ENCODE data around the gene SRRM4.

The SRRM4 gene

GRCh38 chr12:119090276-119090675, 108.9 kb downstream of the SRRM4 start:
- no peaks in the 10 kb centered on the region for H3F3A ChIP-seq (ENCODE audit: control insufficient read depth, insufficient read depth)
- no peaks in the 10 kb centered on the region for H4K20me1 ChIP-seq (ENCODE audit: control insufficient read depth, insufficient read depth, low read depth, low read length)
- no peak for TF ChIP-seq EZH2phosphoT487 (IDR thresholded peaks at IDR 0.05; ENCODE audit: borderline replicate concordance, low read length)
- TF ChIP-seq CTCF (IDR thresholded peaks at IDR 0.05; ENCODE audit: low read depth, low read length, poor library complexity, severe bottlenecking): no peak
- H3K27ac ChIP-seq (ENCODE audit: low read depth, low read length): no peak overlapping the region
- no peaks in the 10 kb centered on the region for H3K79me2 ChIP-seq (ENCODE audit: control insufficient read depth, low read length)
- no peaks in the 10 kb centered on the region for H3K4me1 ChIP-seq (ENCODE audit: control insufficient read depth, low read length)
- H3K4me3 ChIP-seq (ENCODE audit: low read length): no peak overlapping the region
- H3K27me3 ChIP-seq (ENCODE audit: control insufficient read depth, low read length): no peaks in the 10 kb centered on the region
- H3K9me2 ChIP-seq (replicated peaks; ENCODE audit: control insufficient read depth, low read length): no peaks in the 10 kb centered on the region
- no peaks in the 10 kb centered on the region for H3K36me3 ChIP-seq (ENCODE audit: control insufficient read depth, low read length)
- H3K4me2 ChIP-seq (ENCODE audit: low read length): no peak overlapping the region
- no peaks in the 10 kb centered on the region for H3K9me3 ChIP-seq (ENCODE audit: control insufficient read depth, insufficient read depth, low read length)

GRCh38 chr12:119090865-119091264, 109.5 kb downstream of the SRRM4 start:
- Histone ChIP-seq H3K9me3 (ENCODE audit: control insufficient read depth, insufficient read depth, low read length) (no peaks in the 10 kb centered on the region), H3K4me3 (ENCODE audit: low read length) (no peak overlapping the region), H3K27ac (ENCODE audit: low read depth, low read length) (no peak overlapping the region), H3K36me3 (ENCODE audit: control insufficient read depth, low read length) (no peaks in the 10 kb centered on the region), H3K27me3 (ENCODE audit: control insufficient read depth, low read length) (no peaks in the 10 kb centered on the region), H3K79me2 (ENCODE audit: control insufficient read depth, low read length) (no peaks in the 10 kb centered on the region), H3F3A (ENCODE audit: control insufficient read depth, insufficient read depth) (no peaks in the 10 kb centered on the region), H3K4me1 (ENCODE audit: control insufficient read depth, low read length) (no peaks in the 10 kb centered on the region), H4K20me1 (ENCODE audit: control insufficient read depth, insufficient read depth, low read depth, low read length) (no peaks in the 10 kb centered on the region), H3K4me2 (ENCODE audit: low read length) (no peak overlapping the region), H3K9me2 (replicated peaks; ENCODE audit: control insufficient read depth, low read length) (no peaks in the 10 kb centered on the region)
- TF ChIP-seq EZH2phosphoT487 (IDR thresholded peaks at IDR 0.05; ENCODE audit: borderline replicate concordance, low read length) (no peak), CTCF (IDR thresholded peaks at IDR 0.05; ENCODE audit: low read depth, low read length, poor library complexity, severe bottlenecking) (no peak)

- Histone ChIP-seq H3K79me2 (ENCODE audit: control insufficient read depth, low read length) (no peaks in the 10 kb centered on the region), H3K27me3 (ENCODE audit: control insufficient read depth, low read length) (no peaks in the 10 kb centered on the region), H3K36me3 (ENCODE audit: control insufficient read depth, low read length) (no peaks in the 10 kb centered on the region), H4K20me1 (ENCODE audit: control insufficient read depth, insufficient read depth, low read depth, low read length) (no peaks in the 10 kb centered on the region), H3K9me2 (replicated peaks; ENCODE audit: control insufficient read depth, low read length) (no peaks in the 10 kb centered on the region), H3K9me3 (ENCODE audit: control insufficient read depth, insufficient read depth, low read length) (no peaks in the 10 kb centered on the region), H3K4me1 (ENCODE audit: control insufficient read depth, low read length) (no peaks in the 10 kb centered on the region), H3K4me2 (ENCODE audit: low read length) (no peak overlapping the region), H3F3A (ENCODE audit: control insufficient read depth, insufficient read depth) (no peaks in the 10 kb centered on the region), H3K27ac (ENCODE audit: low read depth, low read length) (no peak overlapping the region), H3K4me3 (ENCODE audit: low read length) (no peak overlapping the region)
- TF ChIP-seq EZH2phosphoT487 (IDR thresholded peaks at IDR 0.05; ENCODE audit: borderline replicate concordance, low read length) (no peak), CTCF (IDR thresholded peaks at IDR 0.05; ENCODE audit: low read depth, low read length, poor library complexity, severe bottlenecking) (no peak)
These were observed 115.3 kb downstream of the SRRM4 start for GRCh38 chr12:119096429-119097202.

All from DOHH2 (cell line).